NCI-H82 treated with DMSO at 0.1 percent for 48 hours (cell line): ENCODE measurements around the gene AIFM1.

Experiments used
- DNase-seq: peaks from one replicate; lab custom pipeline; 2025; ENCODE audit not compliant: unreplicated experiment; lab: John Stamatoyannopoulos, UW

Gene AIFM1

DNA sequence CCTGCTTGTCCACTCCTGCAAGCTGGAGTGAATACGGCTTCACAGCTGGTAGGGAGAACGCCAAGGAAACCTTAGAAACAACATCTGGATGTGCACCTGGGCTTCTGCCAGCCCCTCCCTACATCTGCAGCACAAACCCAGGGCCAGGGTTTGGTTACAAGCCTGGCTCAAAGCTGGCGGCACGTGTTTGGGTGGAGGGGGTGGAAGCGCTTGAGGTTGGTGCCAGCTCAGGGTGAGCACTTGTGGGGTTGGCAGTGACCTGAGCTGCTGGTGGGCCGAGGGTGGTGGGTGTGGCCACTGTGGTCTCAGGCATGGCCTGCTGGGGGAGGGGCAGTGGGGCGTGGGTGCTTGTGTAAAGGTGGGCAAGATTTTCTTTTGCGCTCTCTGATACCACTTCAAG lies 70.9 kb downstream of the AIFM1 start:
- no peak for DNase-seq

DNA sequence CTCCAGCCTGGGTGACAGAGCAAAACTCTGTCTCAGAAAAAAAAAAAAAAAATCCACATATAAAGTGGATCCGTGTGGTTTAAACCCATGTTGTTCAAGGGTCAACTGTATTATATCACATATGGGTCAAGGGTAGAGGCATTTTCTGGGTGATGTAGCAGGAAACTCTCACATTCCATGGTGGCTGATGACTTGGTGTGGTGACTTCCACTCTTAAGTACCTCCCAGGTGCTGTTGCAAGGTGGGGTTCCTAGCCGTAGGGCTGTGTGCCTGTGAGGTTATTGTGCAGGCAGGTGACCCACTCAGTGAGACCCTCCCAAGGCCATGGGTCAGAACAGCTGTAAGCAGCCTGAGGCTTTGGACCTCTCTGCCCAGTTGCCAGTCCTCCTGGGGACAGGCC lies 72.4 kb downstream of the AIFM1 start:
- DNase-seq, result no peak

DNA sequence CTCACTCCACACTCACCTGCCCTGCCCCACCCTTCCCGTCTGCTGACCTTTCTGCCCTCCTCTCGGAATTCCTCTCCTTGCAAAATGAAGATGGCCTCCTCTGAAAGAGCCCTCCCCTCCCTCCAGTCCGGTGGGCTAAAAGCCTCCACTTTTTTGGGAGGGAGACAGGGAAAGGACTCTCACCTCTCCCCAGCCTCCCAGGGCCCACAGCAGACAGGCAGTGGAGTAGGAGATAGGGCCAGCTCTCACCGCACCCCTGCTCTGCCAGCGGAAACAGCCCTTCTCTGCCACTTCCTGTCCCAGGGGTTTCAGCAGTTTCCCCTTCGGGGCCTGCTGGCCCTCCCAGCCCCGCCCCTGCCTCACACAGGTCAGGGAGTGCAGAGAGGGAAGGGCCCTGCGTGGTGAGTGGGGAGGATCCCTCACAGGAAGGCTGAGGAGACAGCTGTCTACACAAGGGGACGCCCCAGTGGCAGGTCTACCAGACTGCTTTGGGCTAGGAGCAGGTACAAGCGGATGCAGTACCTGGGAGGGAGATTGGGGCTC lies 73.6 kb downstream of the AIFM1 start:
- no peak for DNase-seq

DNA sequence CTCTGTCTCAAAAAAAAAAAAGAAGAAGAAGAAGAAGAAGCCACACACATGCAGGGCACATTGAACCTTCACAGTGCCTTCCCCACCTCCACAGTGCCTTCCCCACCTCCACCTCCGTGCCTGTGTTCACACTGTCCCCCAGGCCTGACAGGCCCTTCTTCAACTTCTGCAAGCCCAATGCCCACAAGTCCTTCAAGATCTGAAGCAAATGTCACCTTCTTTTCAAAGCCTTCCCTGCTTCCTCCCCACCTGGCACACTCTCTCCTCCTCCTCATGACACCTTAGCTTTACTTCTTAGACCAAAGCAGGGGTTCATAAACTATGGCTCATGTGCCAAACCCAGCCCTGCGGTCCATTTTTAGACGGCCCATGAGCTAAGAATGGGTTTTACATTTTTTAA lies 75.3 kb downstream of the AIFM1 start:
- DNase-seq, result no peak

DNA sequence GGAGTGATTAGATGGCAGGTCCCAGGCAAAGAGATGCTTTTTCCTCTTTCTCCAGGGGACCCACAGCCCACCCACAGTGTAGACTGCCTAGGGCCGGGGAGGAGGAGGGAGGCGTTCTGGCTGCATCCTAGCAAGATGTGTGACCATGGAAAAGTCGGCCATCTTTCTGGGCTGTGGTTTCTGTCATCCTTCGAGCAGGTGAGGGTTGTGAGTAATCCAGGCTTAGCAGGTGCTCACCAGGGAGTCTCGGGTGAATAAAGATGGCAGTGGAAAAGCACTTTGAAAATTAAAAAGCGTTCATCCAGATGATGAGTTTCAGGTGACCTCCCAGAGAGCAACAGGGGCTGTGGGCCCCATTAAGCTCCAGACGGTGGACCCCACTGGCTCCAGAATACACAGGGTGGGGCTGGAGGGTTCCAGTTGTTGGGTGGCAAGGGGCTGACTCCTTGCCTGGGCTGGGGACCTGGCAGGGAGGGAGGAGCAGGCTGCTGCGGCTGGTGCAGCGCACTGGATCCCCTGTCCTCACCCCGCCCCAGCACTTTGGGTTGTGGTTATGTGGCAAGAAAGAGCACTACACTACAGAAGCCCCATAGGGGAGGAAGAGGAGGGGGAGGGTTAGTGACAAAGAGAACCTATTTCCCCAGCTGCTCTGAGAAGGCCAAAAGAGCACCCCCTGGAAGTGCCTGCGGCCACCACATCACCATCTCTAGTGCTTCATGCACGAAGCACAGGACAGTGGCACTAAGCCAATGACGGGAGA lies 79.0 kb downstream of the AIFM1 start:
- no peak for DNase-seq

DNA sequence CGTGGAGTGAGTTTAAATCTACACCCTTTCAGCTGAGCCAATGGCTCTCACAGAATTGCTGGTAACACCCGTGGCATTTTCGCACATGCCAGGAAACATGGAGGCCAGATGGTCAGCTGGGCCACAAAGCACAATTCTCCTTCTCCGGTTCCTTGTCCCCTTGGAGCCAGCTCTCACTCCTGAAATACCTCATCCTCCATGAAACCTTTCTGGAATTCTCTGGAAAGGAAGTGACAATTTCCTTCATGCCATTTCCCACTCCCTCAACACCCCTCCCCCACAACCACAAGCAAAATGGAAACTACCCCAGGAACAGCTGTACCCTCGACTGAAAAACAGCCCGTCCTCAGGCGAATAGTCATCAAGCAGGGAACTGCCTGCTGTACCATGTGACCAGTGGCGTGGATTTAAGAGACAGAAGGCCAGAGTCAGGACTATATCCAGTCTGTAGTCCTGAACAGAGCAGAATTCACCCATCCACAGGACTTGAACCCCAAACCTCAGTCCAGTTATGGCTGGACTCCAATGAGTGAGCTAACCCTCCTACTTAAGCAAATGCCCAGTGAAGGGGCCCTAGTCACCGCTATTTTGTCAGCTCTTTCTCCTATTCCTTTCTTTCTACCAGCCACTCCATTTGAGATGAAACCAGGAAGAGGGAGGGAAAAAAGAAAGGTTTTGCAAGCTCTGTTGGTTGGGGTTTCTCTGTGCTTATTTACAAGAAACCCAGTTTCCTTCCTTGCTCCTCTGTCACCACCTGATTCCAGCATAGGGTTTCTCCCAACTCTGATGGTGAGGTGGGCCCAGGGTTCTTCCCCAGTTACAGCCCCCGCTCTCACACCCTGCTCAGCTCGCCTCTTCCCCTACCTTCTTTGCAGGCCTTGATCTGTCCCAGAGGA lies 79.8 kb downstream of the AIFM1 start:
- no peak for DNase-seq

DNA sequence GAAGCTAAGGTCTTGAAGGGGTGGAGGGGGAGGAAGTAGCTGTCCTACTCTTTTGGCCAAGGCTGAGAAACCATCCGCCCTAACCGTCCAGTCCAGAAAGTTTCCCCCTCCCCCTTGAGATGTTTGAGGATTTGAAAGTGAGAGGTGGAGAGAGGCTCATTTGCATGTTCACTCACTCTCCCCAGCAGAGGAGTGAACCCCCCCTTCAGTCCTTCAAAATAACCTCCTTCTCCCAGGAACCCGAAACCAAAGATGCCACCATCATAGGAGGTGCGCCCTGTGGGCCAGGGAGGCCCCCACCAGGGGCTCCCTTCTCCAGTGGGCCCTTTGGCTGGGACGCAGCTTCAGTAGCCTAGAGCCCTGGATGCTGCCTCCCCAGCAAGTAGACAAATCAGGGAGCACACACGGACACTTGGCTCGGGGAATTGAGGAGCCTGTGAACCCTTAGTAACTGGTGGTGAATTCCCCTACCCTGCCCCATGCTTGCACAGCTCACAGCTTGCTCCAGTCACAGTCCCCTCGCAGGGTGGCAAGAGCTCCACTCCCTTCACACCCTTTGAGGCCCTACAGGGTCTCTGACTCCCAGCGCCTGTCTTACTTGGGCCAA lies 80.9 kb downstream of the AIFM1 start:
- no peak for DNase-seq

DNA sequence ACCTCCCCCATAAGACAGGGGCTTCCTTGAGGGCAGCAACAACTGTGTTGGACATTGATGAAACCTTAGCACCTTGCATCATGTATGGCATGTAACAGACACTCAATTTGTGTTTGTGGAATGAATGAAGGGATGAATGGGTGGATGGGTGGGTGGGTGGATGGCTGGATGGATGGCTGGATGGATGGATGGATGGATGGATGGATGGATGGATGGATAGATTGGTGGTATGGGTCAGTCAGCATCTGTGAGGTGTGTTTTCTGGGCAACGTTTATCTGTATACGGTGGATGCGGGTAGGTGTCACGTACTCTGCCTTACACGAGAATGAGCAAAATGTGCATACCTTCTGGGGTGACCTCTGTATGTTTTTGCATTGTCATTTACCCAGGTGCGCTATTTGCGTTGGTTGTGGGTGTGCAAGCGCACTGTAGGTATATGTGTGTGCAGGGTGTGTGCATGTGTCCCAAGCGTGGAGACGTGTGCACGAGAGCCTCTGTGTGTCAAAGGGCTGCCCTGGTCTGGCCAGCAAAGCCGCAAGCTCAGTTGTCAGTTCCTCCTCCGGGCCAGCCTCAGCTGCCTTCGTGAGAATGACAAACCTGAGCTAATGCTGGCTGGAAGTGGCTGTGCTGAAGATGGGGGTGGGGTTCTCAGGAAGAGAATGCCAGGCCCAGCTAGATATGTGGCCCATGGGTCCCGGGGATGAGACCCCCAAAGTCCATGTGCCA lies 81.8 kb downstream of the AIFM1 start:
- no peak for DNase-seq

DNA sequence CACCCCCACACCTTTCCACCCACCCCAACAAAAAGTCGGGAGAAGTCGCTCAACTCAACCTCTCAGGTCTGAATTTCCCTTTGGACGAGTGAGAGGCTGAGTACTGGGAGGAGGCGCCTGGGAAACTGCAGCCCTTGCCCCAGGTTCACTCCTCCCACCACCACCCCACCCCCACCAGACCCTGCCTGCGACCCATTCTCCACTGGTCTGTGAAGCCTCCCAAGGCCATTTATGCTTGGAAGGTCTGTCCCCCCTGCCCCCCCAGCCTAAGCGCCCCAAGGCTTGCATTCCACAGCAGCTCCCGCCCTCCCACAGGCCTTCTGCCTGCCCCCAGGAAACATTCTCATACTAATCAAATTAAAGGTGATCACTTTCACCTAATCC lies 82.5 kb downstream of the AIFM1 start:
- no peak for DNase-seq

DNA sequence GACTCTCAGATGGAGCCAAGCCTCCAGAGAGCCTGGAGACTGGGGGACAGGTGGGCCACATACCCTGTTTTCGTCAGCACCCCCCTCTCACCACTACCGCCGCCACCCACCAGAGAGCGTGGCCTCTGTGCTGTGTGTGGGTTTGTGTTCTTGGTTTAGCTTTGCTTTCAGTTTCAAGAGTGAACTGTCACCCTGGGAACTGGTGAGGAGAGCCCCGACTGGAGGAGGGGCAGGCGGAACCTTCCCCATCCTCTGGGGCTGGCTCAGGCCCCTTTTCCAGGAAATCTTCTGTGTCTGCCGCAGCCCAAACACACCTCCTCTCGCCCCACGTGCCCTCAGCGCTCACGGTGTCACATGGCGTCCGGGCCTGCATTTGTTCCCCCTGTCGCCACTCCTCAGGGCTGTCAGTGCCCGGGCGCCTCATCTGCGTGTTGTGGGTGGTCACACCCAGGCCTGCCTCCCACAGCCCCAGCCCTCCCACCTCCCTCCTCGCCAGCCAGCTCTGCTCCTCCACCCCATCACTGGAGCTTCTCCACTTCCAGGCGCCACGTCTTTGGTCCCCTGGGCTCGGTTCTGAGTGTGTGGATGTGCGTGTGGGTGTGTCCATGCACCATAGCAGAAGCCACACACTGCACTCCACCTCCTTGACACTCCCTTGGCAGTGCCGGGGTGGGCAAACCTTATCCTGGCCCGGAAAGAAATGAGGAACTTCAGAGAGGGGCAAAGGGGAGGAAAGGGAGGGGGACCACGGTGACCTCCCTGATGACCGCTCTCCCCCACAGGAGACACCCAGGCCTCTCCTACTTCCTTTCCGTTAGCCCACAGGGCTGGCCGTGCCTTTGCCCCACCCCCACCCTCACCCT lies 83.2 kb downstream of the AIFM1 start:
- no peak for DNase-seq

DNA sequence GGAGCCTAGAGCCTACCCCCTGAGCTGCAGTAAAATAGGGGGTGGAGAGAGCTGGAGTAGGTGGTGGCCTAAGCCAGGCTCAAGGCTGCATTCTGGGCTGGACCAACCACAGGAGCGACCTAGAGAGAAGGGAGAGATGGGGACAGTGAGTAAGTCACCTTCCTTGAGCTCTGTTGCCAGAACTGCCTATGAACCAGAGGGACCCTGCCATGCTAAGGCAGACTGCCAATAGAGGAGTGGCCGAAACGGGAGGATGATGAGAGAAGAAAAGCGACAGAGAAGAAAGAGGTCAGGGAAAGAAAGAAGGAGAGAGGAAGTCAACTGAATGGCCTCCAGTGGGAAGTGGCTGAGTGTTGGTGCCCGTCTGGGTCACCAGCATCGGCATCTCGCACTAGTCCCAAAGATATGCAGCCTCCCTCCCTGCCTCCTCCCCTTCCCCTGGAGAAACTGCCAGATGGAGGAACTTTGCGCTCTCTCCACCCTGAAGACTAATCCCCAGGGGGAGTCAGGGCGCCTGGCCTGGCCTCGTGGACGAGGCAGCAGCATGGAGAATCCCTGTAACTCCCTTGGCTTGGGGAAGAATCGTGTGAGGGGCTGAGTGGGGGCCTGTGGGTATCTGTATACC lies 84.1 kb downstream of the AIFM1 start:
- DNase-seq, result peak; percentile 46

DNA sequence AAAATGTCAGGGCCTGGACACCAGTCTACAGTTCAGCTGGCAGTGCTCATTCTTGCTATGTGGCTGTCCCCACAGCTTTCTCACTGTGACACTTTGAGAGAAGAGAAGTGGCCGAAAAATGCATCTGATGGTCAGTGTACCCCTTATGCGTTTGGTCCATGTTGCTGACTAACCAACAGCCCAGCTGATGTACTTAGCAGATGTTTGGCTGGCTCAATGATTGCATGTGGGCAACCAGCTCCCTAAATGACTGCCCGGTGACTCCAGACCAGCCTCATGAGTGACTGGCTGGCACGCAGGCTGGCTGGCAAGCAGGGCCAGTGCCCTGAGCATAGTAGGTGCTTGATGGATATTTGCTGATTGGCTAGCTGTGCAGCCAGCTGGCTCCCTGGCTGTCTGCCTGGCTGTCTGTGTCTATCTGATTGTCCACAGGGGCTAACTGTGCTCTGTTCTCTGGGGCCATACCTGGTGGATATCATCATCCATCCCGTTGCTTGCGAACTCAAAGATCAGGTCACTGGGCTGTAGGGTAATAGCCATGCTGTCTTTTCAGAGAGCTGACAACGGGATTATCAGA lies 84.8 kb downstream of the AIFM1 start:
- no peak for DNase-seq

DNA sequence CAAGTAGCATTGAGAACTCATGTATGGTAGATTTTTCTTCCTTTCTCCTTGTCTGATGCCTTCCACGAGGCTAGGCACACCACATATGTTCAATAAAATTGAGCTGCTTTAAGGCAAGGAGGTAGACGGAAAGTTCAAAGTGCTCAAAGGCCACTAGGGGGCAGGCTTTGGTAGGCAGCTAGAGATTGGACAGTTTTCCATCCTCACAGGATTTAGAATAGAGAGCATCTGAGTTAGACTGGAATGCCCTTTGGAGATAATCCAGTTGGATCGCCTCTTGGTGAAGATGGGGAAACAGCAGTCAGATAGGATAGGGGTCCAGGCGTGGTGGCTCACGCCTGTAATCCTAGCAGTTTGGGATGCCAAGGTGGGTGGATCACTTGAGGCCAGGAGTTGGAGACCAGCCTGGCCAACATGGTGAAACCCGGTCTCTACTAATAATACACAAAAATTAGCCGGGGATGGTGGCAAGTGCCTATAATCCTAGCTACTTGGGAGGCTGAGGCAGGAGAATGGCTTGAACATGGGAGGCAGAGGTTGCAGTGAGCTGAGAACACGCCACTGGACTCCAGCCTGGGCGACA lies 85.7 kb downstream of the AIFM1 start:
- peak; percentile 83 for DNase-seq
